ENCODE results near the gene CACNA1I.

DNA sequence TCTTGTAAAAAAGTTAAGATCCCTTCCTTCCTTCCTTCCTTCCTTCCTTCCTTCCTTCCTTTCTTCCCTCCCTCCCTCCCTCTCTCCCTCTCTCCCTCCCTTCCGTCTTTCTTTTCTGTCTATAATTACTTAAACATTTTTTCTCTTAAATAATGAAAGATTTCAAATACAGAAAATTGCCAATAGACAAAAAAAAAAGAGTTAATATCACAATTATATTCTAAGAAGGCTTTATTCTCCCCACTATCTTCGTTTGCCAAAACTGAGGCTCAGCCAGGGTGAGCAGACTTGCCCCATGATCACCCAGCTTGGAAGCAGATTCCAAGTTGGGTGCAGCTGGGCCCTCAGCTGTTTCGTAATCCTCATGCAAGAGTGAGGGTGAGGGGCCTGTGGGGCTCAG is 327 bp upstream of the CACNA1I start:
- TF ChIP-seq, protein P1, sequence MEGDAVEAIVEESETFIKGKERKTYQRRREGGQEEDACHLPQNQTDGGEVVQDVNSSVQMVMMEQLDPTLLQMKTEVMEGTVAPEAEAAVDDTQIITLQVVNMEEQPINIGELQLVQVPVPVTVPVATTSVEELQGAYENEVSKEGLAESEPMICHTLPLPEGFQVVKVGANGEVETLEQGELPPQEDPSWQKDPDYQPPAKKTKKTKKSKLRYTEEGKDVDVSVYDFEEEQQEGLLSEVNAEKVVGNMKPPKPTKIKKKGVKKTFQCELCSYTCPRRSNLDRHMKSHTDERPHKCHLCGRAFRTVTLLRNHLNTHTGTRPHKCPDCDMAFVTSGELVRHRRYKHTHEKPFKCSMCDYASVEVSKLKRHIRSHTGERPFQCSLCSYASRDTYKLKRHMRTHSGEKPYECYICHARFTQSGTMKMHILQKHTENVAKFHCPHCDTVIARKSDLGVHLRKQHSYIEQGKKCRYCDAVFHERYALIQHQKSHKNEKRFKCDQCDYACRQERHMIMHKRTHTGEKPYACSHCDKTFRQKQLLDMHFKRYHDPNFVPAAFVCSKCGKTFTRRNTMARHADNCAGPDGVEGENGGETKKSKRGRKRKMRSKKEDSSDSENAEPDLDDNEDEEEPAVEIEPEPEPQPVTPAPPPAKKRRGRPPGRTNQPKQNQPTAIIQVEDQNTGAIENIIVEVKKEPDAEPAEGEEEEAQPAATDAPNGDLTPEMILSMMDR (IDR thresholded peaks at IDR 0.05), result no peak
- TF ChIP-seq POLR2A (IDR thresholded peaks at IDR 0.05; ENCODE audit: low read depth) (no peak), POLR2AphosphoS5 (IDR thresholded peaks at IDR 0.05) (no peak)

All from esophagus muscularis mucosa (tissue), 3 donors.